Fibroblast of pulmonary artery (primary cell): ENCODE results near the gene PHF19.

ENCODE experiments used
- DNase-seq: peaks from one replicate; pipeline ENCODE4 v3.0.0-alpha.2; 2010; ENCODE audit warnings: low read depth
- H3K4me3 ChIP-seq: replicated peaks from 2 replicates; pipeline ENCODE4 v1.5.1; 2011; ENCODE audit warnings: low read depth, mild to moderate bottlenecking, control low read depth, low read length, moderate library complexity
- TF ChIP-seq, protein P1 (sequence below): IDR thresholded peaks from 2 replicates; pipeline ENCODE4 v1.5.1; 2011; ENCODE audit warnings: mild to moderate bottlenecking, control low read depth, low read length, inconsistent platforms; ENCODE audit errors: missing control alignments

PHF19 gene

DNA sequence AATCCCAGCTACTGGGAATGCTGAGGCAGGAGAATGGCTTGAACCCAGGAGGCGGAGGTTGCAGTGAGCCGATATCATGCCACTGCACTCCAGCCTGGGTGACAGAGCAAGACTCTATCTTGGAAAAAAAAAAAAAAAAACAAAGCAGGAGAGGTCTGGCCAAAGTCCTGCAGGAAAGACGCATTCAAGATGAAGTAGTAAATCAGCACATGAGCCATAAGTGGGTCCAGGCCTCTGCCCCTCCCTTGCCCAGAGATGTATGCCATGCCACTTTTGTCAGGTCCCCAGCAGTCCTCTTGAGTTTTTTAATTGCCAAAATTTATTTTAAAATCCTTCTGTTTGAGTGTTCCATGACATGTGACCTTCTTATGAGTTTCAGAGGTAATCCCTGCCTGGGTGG lies 8.5 kb upstream of the PHF19 start:
- H3K4me3 ChIP-seq = no peak overlapping the region
- TF ChIP-seq, protein P1, sequence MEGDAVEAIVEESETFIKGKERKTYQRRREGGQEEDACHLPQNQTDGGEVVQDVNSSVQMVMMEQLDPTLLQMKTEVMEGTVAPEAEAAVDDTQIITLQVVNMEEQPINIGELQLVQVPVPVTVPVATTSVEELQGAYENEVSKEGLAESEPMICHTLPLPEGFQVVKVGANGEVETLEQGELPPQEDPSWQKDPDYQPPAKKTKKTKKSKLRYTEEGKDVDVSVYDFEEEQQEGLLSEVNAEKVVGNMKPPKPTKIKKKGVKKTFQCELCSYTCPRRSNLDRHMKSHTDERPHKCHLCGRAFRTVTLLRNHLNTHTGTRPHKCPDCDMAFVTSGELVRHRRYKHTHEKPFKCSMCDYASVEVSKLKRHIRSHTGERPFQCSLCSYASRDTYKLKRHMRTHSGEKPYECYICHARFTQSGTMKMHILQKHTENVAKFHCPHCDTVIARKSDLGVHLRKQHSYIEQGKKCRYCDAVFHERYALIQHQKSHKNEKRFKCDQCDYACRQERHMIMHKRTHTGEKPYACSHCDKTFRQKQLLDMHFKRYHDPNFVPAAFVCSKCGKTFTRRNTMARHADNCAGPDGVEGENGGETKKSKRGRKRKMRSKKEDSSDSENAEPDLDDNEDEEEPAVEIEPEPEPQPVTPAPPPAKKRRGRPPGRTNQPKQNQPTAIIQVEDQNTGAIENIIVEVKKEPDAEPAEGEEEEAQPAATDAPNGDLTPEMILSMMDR = no peak
- DNase-seq = no peak

DNA sequence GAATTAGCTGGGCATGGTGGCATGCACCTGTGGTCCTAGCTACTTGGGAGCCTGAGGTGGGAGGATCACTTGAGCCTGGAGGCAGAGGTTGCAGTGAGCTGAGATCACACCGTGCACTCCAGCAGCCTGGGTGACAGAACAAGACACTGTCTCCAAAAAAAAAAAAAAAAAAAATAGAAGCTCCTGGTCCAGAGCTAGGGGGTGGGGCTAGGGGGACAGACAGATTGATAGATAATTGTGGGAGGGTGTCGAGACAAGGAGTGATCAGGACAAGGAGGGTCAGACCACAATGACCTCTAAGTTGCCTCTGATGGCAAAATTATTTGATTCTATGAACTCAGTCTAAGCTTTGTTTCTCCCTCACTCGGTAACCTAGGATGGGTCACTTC lies 6.6 kb upstream of the PHF19 start:
- TF ChIP-seq, protein P1 = no peak
- DNase-seq = no peak
- H3K4me3 ChIP-seq = no peak overlapping the region

DNA sequence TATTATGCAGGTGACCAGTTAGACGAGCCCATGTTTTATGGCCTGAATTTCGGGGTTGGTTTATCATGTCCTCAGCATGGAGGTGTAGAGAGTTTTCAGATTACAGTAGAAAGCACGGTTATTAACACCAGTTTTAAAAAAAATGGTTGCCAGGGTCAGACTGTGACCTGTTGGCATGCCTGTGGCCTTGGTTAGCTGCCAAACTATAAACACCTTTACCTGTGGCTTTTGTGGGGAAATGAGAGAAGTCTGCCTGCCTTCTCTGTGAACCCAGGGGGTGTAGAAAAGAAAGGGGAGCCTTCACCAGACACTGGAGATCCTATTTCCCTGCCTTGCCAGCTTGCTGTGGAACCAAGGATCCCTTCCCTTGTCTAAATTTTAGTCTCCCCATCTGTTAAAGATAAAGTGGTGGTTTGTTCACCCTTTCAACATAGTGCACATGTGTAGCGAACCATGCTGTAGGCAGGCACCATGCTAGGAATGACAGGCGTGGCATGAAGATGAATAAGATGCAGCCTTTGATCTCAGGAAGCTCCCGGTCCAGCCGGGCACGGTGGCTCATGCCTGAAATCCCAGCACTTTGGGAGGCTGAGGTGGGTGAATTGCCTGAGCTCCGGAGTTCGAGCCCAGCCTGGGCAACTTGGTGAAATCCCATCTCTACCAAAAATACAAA lies 6.1 kb upstream of the PHF19 start:
- DNase-seq = no peak
- TF ChIP-seq, protein P1 = no peak
- no peak overlapping the region for H3K4me3 ChIP-seq

DNA sequence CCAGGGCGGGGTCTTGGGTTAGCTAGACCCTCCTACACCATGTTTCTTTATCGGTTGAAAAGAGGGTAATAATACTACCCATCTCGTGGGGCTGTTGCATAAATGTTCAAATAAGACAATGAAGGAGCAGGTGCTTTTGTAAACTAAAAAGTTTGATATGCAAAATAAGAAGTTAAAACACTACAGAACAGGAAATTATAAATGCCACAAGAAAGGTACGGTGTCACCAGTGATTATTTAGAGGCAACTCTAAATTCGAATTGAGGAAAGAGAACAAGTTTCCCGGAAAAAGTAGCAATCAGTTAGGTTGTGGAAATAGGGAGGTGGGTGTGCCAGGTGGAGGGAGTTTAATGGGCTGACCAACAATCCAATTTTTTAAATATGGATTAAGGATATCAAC lies 2.5 kb upstream of the PHF19 start:
- TF ChIP-seq, protein P1 = no peak
- no peak overlapping the region for H3K4me3 ChIP-seq

DNA sequence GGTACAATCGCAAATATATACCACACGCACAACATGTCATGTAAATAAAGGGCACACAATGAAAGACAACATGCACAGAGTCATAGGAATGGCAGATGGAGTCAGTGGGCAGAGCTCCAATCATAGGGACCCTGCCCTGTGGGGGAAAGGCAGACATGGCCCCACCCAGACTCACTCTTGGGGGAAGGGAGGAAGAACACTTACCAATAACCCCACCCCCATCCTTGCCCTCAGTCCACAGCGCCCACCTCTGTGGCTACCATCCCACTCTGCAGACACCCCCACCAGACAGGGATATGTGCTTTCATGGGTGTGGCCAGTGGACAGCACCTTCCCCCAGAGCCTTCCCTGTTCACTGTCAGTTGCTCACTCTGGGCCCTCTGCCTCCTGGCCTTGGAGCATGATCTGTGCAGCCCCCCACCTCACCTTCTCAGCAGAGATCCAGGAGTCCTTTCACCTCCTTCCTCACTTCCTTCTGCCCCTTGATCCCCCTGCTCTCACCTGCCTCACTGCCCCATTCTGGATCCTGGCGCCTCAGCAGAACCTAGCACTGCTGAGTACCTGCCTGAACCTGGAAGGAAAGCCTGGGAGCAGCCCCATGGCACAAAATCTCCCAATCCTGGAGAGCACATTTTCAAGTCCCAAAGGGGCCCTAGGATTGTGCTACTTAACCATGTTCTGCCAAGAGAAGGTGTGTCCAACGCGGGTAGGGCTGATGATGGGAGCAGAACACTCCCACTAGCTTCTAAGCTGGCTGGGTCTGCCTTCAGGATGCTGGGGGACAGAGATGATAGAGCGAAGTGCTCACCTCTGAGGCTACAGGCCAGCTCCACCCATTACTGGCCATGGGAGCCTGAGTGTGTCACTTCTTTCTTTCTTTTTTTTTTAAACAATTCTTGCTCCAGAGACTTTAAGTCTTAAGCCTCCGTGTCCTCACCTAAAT lies 1.5 kb upstream of the PHF19 start:
- H3K4me3 ChIP-seq = no peak overlapping the region
- no peak for DNase-seq
- TF ChIP-seq, protein P1 = no peak

More for the DNA sequence above, 2.5 kb upstream of the PHF19 start:
- DNase-seq = no peak

DNA sequence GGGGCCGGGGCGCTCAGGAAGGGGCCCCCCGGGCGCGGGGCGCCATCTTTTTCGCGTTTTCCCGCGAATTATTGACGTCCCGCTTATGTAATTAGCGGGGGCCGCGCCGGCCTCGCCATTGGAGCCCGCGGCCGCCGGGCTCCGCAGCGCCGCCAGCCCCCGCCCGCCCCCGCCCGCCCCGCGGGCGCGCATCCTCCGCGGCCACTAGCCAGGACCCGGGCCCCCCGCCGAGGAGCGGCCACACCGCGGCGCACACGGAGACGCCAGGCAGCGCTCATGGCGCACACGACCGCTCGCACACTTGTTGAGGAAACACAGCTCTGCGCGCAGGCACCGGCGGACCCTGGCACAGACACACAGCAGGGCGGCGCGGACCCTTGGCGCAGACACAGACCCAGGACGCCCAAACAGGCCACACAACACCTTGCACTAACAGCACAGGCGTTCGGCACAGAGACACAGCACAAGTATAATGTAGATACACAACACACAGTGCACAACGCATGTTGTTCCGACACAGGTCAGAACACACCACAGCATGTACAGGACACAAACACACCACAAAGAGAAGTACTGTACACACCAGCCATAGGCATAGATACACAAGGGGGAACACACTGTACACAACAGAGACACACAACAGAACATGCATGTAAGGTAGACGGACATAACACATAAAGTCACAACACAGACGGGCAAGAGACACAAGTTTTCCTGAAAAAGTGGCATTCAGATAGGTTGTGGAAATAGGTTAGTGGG lies 467 bp upstream of the PHF19 start:
- TF ChIP-seq, protein P1 = no peak
- peak overlapping the region; percentile 73 for H3K4me3 ChIP-seq
- peak; percentile 53 for DNase-seq
